ENCODE measurements around the gene CPNE7.

Gene CPNE7

DNA sequence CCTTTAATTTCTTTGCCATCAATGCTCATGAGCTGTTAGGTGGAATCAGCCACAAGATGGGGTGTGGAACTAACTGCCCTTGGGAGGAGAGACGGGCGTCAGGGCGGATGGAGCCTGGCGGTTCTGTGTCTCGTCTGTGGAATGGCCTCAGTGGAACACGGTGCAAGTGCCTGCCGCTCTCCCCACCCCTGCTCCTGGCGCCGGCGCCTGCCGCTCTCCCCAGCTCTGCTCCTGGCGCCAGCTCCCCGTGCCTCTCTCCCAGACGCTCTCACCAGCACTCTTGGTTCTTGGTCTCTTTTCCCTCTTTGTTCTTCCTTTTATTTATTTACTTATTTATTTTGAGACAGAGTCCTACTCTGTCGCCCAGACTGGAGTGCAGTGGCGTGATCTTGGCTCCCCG is 28.3 kb upstream of the CPNE7 start:
- Histone ChIP-seq H2AFZ (ENCODE audit: low read depth) (no peak overlapping the region), H3K79me2 (ENCODE audit: insufficient read depth, low read depth) (no peaks in the 10 kb centered on the region), H4K20me1 (ENCODE audit: insufficient read depth) (no peaks in the 10 kb centered on the region), H3K9ac (no peak overlapping the region), H3K27ac (no peak overlapping the region), H3K27me3 (ENCODE audit: insufficient read depth, low read depth) (no peaks in the 10 kb centered on the region), H3K4me1 (ENCODE audit: low read depth, poor library complexity, severe bottlenecking) (no peaks in the 10 kb centered on the region), H3K4me3 (IDR thresholded peaks at IDR 0.05; ENCODE audit: insufficient read depth, low read depth, low read length) (no peak overlapping the region), H3K36me3 (ENCODE audit: insufficient read depth) (no peaks in the 10 kb centered on the region), H3K4me2 (no peak overlapping the region)
- TF ChIP-seq, protein P1, sequence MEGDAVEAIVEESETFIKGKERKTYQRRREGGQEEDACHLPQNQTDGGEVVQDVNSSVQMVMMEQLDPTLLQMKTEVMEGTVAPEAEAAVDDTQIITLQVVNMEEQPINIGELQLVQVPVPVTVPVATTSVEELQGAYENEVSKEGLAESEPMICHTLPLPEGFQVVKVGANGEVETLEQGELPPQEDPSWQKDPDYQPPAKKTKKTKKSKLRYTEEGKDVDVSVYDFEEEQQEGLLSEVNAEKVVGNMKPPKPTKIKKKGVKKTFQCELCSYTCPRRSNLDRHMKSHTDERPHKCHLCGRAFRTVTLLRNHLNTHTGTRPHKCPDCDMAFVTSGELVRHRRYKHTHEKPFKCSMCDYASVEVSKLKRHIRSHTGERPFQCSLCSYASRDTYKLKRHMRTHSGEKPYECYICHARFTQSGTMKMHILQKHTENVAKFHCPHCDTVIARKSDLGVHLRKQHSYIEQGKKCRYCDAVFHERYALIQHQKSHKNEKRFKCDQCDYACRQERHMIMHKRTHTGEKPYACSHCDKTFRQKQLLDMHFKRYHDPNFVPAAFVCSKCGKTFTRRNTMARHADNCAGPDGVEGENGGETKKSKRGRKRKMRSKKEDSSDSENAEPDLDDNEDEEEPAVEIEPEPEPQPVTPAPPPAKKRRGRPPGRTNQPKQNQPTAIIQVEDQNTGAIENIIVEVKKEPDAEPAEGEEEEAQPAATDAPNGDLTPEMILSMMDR (conservative IDR thresholded peaks at IDR 0.05; ENCODE audit: low read depth, low read length) = no peak

DNA sequence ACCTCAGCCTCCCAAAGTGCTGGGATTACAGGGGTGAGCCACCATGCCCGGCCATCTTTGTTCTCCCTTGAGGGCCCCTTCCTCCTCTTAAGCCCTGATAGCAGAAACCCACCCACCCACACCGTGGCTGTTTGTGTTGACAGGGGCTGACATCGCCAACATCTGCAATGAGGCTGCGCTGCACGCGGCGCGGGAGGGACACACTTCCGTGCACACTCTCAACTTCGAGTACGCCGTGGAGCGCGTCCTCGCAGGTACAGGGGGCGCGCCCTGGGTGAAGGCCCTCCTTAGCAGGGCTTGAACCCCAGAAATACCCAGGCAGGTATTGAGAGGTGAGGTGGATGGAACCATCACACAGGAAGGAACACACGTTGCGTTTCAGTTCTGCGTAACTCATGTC is 27.7 kb upstream of the CPNE7 start:
- H3K36me3 ChIP-seq (ENCODE audit: insufficient read depth) = no peaks in the 10 kb centered on the region
- no peak overlapping the region for H3K27ac ChIP-seq

DNA sequence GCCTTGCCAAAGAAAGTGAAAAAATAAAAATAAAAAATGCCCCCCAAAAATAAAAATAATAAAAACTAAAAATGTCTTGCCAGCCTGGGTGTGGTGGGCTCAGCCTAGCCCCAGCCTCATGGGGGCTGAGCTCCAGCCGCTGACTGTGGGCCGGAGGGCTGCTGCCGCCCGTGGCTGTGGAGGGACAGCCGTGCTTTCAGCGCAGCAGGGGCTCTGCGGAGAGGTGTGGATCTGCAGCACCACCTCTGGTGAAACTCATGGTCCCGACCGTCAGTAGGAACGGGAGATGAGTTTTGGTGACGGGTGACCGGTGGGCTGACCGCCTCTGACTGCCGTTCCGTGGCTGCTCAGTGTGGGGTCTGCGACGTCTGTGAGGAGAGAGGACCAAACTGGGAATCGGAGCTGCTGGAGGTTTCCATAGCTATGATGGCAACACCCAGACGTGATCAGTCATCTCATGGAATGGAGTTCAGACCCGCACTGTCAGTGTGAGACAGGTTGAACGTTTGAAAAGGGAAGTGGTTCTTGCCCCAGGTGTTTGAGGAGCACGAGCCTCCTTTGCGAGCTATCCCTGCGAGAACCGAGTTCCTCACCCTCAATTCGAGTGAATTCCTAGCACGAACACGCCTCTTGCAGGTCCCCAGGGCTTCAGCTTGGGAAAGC is 27.1 kb upstream of the CPNE7 start:
- Histone ChIP-seq H3K27me3 (ENCODE audit: insufficient read depth, low read depth) (no peaks in the 10 kb centered on the region), H3K27ac (no peak overlapping the region), H2AFZ (ENCODE audit: low read depth) (no peak overlapping the region), H3K36me3 (ENCODE audit: insufficient read depth) (no peaks in the 10 kb centered on the region), H3K4me2 (no peak overlapping the region), H3K9ac (no peak overlapping the region), H3K4me3 (IDR thresholded peaks at IDR 0.05; ENCODE audit: insufficient read depth, low read depth, low read length) (no peak overlapping the region), H3K4me1 (ENCODE audit: low read depth, poor library complexity, severe bottlenecking) (no peaks in the 10 kb centered on the region), H3K79me2 (ENCODE audit: insufficient read depth, low read depth) (no peaks in the 10 kb centered on the region), H4K20me1 (ENCODE audit: insufficient read depth) (no peaks in the 10 kb centered on the region)
- TF ChIP-seq, protein P1 (conservative IDR thresholded peaks at IDR 0.05; ENCODE audit: low read depth, low read length) = no peak

More for the DNA sequence above, 27.7 kb upstream of the CPNE7 start:
- Histone ChIP-seq H3K4me2 (no peak overlapping the region), H3K4me1 (ENCODE audit: low read depth, poor library complexity, severe bottlenecking) (no peaks in the 10 kb centered on the region), H4K20me1 (ENCODE audit: insufficient read depth) (no peaks in the 10 kb centered on the region), H3K27me3 (ENCODE audit: insufficient read depth, low read depth) (no peaks in the 10 kb centered on the region), H2AFZ (ENCODE audit: low read depth) (no peak overlapping the region), H3K4me3 (IDR thresholded peaks at IDR 0.05; ENCODE audit: insufficient read depth, low read depth, low read length) (no peak overlapping the region), H3K9ac (no peak overlapping the region), H3K79me2 (ENCODE audit: insufficient read depth, low read depth) (no peaks in the 10 kb centered on the region)
- TF ChIP-seq, protein P1 (conservative IDR thresholded peaks at IDR 0.05; ENCODE audit: low read depth, low read length) = no peak

DNA sequence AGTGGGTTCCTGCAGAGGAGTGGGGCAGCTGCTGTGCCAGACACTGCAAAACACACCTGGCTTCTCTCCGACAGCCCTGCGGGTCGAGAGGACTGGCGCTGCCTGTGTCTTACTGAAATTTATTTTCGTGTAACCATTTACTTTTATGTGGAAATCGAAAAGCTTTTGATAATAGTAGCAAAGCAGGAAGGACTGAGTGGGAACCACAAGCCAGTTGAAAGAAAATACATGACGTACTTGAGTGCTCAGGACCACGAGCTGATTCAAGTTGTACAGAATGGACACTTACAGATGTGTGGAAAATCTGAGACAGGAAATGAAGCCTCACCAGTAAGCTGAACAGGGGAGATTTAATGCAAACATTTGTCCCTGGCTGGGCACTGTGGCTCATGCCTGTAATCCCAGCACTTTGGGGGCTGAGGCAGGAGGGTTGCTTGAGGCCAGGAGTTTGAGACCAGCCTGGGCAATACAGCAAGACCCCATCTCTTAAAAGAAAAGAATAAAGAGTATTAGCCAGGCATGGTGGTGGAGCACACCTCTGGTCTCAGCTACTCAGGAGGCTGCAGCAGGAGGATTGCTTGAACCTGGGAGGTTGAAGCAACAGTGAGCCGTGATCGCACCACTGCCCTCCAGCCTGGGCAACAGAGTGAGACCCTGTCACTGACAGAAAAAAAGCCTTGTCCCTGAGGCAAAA is 26.4 kb upstream of the CPNE7 start:
- Histone ChIP-seq H3K36me3 (ENCODE audit: insufficient read depth) (no peaks in the 10 kb centered on the region), H3K9ac (no peak overlapping the region), H3K4me3 (IDR thresholded peaks at IDR 0.05; ENCODE audit: insufficient read depth, low read depth, low read length) (no peak overlapping the region), H4K20me1 (ENCODE audit: insufficient read depth) (no peaks in the 10 kb centered on the region), H3K4me2 (no peak overlapping the region), H3K27ac (no peak overlapping the region), H3K27me3 (ENCODE audit: insufficient read depth, low read depth) (no peaks in the 10 kb centered on the region), H3K79me2 (ENCODE audit: insufficient read depth, low read depth) (no peaks in the 10 kb centered on the region), H3K4me1 (ENCODE audit: low read depth, poor library complexity, severe bottlenecking) (no peaks in the 10 kb centered on the region), H2AFZ (ENCODE audit: low read depth) (no peak overlapping the region)
- TF ChIP-seq, protein P1 (conservative IDR thresholded peaks at IDR 0.05; ENCODE audit: low read depth, low read length) = no peak
